ENCODE measurements around the gene RACGAP1. TPM values are rescaled to one million over a fixed set of nuclear protein-coding genes. Genes with fewer than 3 reads are reported as not detected.
"Not testable (repeated sequence)": the region's sequence is repeated elsewhere in the genome, so short reads cannot be mapped to it uniquely, and the experiment has no call there.

The RACGAP1 gene
- total RNA-seq, 6 experiments from 2014 or later: 2.8 to 5.4 (median 4.2) TPM

GRCh38 chr12:50032854-50033581 is 7.7 kb upstream of the RACGAP1 start:
- Histone ChIP-seq H3K4me3 (peak overlapping the region; percentile 14 to 31 (median 21)), H3K4me1 (no peaks in the 10 kb centered on the region), H3K27ac (peak overlapping the region in 1 of 3 donors; percentile 51), H3K36me3 (no peaks in the 10 kb centered on the region), H3K27me3 (no peaks in the 10 kb centered on the region), H3K9me3 (no peaks in the 10 kb centered on the region)
- intact Hi-C loops (cut with DNase I): no loop called here
- DNase-seq (peak; percentile 40 to 64 (median 51)), ATAC-seq (peak; percentile 57 to 85 (median 70))
- no peak for TF ChIP-seq CTCF (IDR thresholded peaks at IDR 0.05)
- no peak for TF ChIP-seq POLR2A (IDR thresholded peaks at IDR 0.05)
- 27% methylated on average over 8 of the region's 37 CpGs for whole genome bisulfite sequencing (ENCODE audit: insufficient coverage, low coverage, low lambda C conversion rate, missing lambda C conversion rate)

GRCh38 chr12:50032515-50032853 is 7.2 kb upstream of the RACGAP1 start:
- Histone ChIP-seq H3K27ac (peak overlapping the region in 1 of 3 donors; percentile 51), H3K4me1 (no peaks in the 10 kb centered on the region), H3K4me3 (peak overlapping the region; percentile 14 to 31 (median 21)), H3K9me3 (no peaks in the 10 kb centered on the region), H3K27me3 (no peaks in the 10 kb centered on the region), H3K36me3 (no peaks in the 10 kb centered on the region)
- WGBS (ENCODE audit: insufficient coverage, low coverage, low lambda C conversion rate, missing lambda C conversion rate): 33% methylated on average over 4 of the region's 21 CpGs
- ATAC-seq (peak in 2 of 4 donors; percentile 15 to 25), DNase-seq (peak in 1 of 3 donors; percentile 40)
- TF ChIP-seq POLR2A (IDR thresholded peaks at IDR 0.05): no peak
- TF ChIP-seq CTCF (IDR thresholded peaks at IDR 0.05): no peak
- intact Hi-C loops (cut with DNase I): no loop called here

GRCh38 chr12:50030449-50030848 is 5.2 kb upstream of the RACGAP1 start:
- H3K27me3 ChIP-seq; ATAC-seq; H3K9me3 ChIP-seq; H3K4me1 ChIP-seq; H3K27ac ChIP-seq; H3K36me3 ChIP-seq; H3K4me3 ChIP-seq; intact Hi-C loops (cut with DNase I); DNase-seq: not testable (repeated sequence)
- 76% methylated on average over 9 of the region's 9 CpGs for WGBS (ENCODE audit: insufficient coverage, low coverage, low lambda C conversion rate, missing lambda C conversion rate)

GRCh38 chr12:50026691-50027090 is 1.4 kb upstream of the RACGAP1 start:
- no peak for ATAC-seq
- no peak overlapping the region for H3K4me3 ChIP-seq
- WGBS (ENCODE audit: insufficient coverage, low coverage, low lambda C conversion rate, missing lambda C conversion rate): 86% methylated on average over 3 of the region's 3 CpGs
- DNase-seq: no peak
- peaks cover 0 to 6% (median 0%) of the 10 kb centered on the region in 4 donors for H3K4me1 ChIP-seq
- TF ChIP-seq CTCF (IDR thresholded peaks at IDR 0.05) (no peak), POLR2A (IDR thresholded peaks at IDR 0.05) (no peak)
- no peaks in the 10 kb centered on the region for H3K27me3 ChIP-seq
- H3K36me3 ChIP-seq: no peaks in the 10 kb centered on the region
- no peaks in the 10 kb centered on the region for H3K9me3 ChIP-seq
- H3K27ac ChIP-seq: no peak overlapping the region
- intact Hi-C loops (cut with DNase I): no loop called here

- TF ChIP-seq CTCF (IDR thresholded peaks at IDR 0.05) (no peak), POLR2A (IDR thresholded peaks at IDR 0.05) (no peak)
- ATAC-seq (peak; percentile 5 to 18 (median 12)), DNase-seq (no peak)
- H3K27me3 ChIP-seq: no peaks in the 10 kb centered on the region
- H3K27ac ChIP-seq: peak overlapping the region in 2 of 3 donors; percentile 25 to 39
- WGBS (ENCODE audit: insufficient coverage, low coverage, low lambda C conversion rate, missing lambda C conversion rate): 1% methylated on average over 12 of the region's 16 CpGs
- no peaks in the 10 kb centered on the region for H3K36me3 ChIP-seq
- H3K9me3 ChIP-seq: no peaks in the 10 kb centered on the region
- intact Hi-C loops (cut with DNase I): no loop called here
- H3K4me3 ChIP-seq: peak overlapping the region; percentile 55 to 79 (median 68)
- H3K4me1 ChIP-seq: peaks cover 0 to 6% (median 0%) of the 10 kb centered on the region in 4 donors
These were observed 498 bp downstream of the RACGAP1 start for GRCh38 chr12:50024805-50025186.
